ENCODE data around the gene CRLF3. TPM values are rescaled to one million over a fixed set of nuclear protein-coding genes. Genes with fewer than 3 reads are reported as not detected.

The CRLF3 gene, protein sequence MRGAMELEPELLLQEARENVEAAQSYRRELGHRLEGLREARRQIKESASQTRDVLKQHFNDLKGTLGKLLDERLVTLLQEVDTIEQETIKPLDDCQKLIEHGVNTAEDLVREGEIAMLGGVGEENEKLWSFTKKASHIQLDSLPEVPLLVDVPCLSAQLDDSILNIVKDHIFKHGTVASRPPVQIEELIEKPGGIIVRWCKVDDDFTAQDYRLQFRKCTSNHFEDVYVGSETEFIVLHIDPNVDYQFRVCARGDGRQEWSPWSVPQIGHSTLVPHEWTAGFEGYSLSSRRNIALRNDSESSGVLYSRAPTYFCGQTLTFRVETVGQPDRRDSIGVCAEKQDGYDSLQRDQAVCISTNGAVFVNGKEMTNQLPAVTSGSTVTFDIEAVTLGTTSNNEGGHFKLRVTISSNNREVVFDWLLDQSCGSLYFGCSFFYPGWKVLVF
- total RNA-seq (2022; extraction: Qiagen RNA extraction), result 11.7 to 19.8 TPM (median 14.9 TPM) in 5 replicates

DNA sequence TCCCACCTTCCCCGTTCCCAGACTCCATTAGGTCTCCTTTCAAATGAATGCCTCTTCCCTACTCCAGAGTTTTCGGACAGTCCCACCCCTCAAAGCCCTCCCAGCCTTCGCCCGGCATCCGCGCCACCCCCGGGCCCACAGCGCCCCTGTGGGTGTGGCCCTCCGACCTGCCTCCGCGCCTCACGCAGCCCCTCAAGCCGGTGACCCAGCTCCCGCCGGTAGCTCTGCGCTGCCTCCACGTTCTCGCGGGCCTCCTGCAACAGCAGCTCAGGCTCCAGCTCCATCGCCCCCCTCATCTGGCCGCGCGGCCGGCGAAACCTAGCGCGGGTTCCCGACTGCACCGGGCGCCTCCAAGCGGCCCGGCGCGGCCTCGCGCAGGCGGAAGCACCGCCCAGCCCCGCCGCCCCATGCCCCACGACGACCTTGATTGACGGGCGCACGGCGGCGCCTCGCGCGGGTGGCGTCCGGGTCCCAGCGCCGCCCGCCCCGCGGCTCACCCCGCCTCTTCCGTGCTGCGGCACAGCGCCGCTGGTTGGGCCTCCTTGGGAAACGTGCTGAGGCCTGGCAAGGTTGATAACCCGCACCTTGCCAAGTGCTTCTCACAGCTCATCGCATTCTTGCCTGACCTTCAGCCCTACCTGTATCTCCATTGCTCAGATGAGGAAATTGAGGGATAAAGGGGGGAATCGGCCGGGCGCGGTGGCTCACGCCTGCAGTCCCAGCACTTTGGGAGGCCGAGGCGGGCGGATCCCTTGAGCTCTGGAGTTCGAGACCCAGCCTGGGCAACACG is at the start of gene CRLF3:
Gene CRLF3, minus strand, starts transcription at position 337 of the 790 bp plus-strand sequence. Its CDS starts 41 bp downstream, at position 296.

GRCh38 chr17:30831663-30832437 is 7.4 kb upstream of the CRLF3 start, which contains the start of gene ATAD5:
ATAD5 (plus strand) TSS chr17:30831966; CDS start chr17:30832348, 382 bp downstream.

Other genes starting within 250 kb of the CRLF3 start
- gene ATAD5, start 7.3 kb upstream of the CRLF3 start, total RNA-seq (2022; extraction: Qiagen RNA extraction), result 3.1 to 5.3 TPM (median 4.3 TPM) in 5 replicates
- 19.2 to 32.0 TPM (median 20.2 TPM) in 5 replicates for gene TEFM, start 81.5 kb upstream of the CRLF3 start, total RNA-seq (2022; extraction: Qiagen RNA extraction)
- gene ADAP2, start 97.3 kb upstream of the CRLF3 start, total RNA-seq (2022; extraction: Qiagen RNA extraction), result 2.4 to 4.1 TPM (median 3.8 TPM) in 5 replicates
- gene RNF135, start 146.3 kb upstream of the CRLF3 start, total RNA-seq (2022; extraction: Qiagen RNA extraction), result 22.8 to 25.5 TPM (median 25.2 TPM) in 5 replicates

All from A549 treated with Hydrocortisone at 1 μM for 4 hours (cell line).